Heart left ventricle (tissue), 13 donors: ENCODE results near the gene ETNPPL.

Experiments used
- POLR2A ChIP-seq, 2 donors: fragments of 450-650 bp; IDR thresholded peaks; one replicate each; pipeline ENCODE4 v1.6.1; 2017; ENCODE audit warnings: antibody characterized with exemption in 2 of 2, mild to moderate bottlenecking in 2 of 2, moderate library complexity in 2 of 2
- TF ChIP-seq, protein P1 (sequence below), 12 donors: fragments of 200-600 bp; sonication (generic) in 4 of 12; IDR thresholded peaks; one replicate each; pipeline versions ENCODE4 v1.5.0 to v1.8.0; 2018 to 2022; ENCODE audit warnings: antibody characterized with exemption in 12 of 12, mild to moderate bottlenecking in 5 of 12
- donor health status: ischemic (EF 13 %, LVEDD 7.1; RV severe dilation, severe dysfunction).
- donor health status: DM: no; HTN: yes; CAD: no.
- donor health status: DM: no; HTN: no; CAD: no.
- donor health status: ischemic (EF 25% LVEDD 6.9; RV normal size, moderate dysfunction).
- donor health status: ischemic (EF 25% LVEDD 5.7; RV mildly dilated, moderate dysfunction).
- donor health status: ischemic (EF 35%, LVEDD 5.7; RV mildly dilated, moderate dysfunction).
- donor health status: nonischemic (EF 11% LVEDD 7.7; RV severe dilation, severe dysfunction).
- donor health status: DM: yes; HTN: yes; CAD: no.
- donor health status: PGD.
- donor health status: ischemic (EF 29% LVEDD 5.4; RV normal size, mild dysfunction).
- donor health status: nonischemic (EF 23%, LVEDD 6.1; RV moderate dilation, normal function).

GRCh38 chr4:108772402-108772801 is 9.5 kb upstream of the ETNPPL start:
- TF ChIP-seq, protein P1, sequence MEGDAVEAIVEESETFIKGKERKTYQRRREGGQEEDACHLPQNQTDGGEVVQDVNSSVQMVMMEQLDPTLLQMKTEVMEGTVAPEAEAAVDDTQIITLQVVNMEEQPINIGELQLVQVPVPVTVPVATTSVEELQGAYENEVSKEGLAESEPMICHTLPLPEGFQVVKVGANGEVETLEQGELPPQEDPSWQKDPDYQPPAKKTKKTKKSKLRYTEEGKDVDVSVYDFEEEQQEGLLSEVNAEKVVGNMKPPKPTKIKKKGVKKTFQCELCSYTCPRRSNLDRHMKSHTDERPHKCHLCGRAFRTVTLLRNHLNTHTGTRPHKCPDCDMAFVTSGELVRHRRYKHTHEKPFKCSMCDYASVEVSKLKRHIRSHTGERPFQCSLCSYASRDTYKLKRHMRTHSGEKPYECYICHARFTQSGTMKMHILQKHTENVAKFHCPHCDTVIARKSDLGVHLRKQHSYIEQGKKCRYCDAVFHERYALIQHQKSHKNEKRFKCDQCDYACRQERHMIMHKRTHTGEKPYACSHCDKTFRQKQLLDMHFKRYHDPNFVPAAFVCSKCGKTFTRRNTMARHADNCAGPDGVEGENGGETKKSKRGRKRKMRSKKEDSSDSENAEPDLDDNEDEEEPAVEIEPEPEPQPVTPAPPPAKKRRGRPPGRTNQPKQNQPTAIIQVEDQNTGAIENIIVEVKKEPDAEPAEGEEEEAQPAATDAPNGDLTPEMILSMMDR (IDR thresholded peaks at IDR 0.05): no peak
- no peak for TF ChIP-seq POLR2A (IDR thresholded peaks at IDR 0.05)
